ENCODE data around the gene PHLDB2.

- TF ChIP-seq CTCF (IDR thresholded peaks at IDR 0.05) = no peak
- no peak for TF ChIP-seq POLR2AphosphoS5 (IDR thresholded peaks at IDR 0.05)
- no peak for TF ChIP-seq POLR2A (IDR thresholded peaks at IDR 0.05)
Observed at GRCh38 chr3:111863942-111864694, 5.1 kb downstream of the PHLDB2 start.

Measured in stomach (tissue), 4 donors.